ENCODE results near the gene GET3. TPM values are rescaled to one million over a fixed set of nuclear protein-coding genes. Genes with fewer than 3 reads are reported as not detected.

GET3 gene
- total and polyA plus RNA-seq, 2 of the 4 experiments (the other 2 are of a cell fraction) = 129 to 152 TPM

DNA sequence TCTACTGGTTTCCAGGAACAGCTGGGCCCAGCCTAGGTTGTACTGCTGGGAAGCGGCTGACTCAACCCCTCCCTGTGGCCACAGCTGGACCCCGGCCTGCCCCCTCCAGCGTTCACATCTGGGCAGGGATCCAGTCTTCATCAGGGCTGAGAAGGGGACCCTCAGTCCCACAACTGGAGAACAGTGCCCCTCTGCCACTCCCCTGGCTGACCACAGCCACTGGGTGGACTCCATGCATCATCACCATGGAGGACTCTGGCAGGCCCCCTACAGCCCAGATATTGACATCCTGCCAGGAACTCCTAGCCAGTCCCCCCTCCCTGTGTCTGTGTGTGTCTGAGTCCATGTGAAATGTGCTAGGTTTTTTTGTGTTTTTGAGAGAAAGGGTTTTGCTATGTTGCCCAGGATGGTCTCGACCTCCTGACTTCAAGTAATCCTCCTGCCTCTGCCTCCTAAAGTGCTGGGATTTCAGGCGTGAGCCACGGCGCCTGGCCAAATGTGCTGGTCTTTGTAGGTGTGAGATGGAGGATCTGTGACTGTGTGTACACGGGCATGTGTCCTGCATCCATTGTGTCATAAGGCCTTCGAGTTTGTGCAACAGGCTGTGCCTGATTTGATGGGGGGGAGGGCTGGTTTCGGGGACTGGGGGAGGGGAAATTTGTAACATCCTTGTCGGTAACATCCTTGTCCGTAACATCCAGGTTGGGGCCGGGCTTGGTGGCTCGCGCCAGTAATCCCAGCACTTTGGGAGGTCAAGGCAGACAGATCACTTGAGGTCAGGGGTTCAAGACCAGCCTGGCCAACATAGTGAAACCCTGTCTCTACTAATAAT, 42.1 kb downstream of the GET3 start:
- Histone ChIP-seq H3K14ac (replicated peaks; ENCODE audit: low read depth, low read length) (peak overlapping the region; percentile 77), H2BK120ac (ENCODE audit: low read depth, low read length) (peak overlapping the region; percentile 95), H4K20me1 (ENCODE audit: insufficient read depth, low read length) (peaks cover 3% of the 10 kb centered on the region; the same call in 1 of the 2 replicates), H3K18ac (ENCODE audit: low read depth, low read length) (peak overlapping the region; percentile 58), H3K9me3 (ENCODE audit: control insufficient read depth, insufficient read depth, low read length) (no peaks in the 10 kb centered on the region), H3K4ac (ENCODE audit: low read depth, low read length) (peak overlapping the region; percentile 99), H3K56ac (ENCODE audit: extremely low read depth, insufficient read depth, low read length) (peak overlapping the region; percentile 44; the same call in 1 of the 2 replicates), H4K5ac (ENCODE audit: low read depth, low read length) (peak overlapping the region; percentile 88), H2BK15ac (ENCODE audit: low read depth, low read length) (peak overlapping the region; percentile 92; the same call in 1 of the 3 replicates), H2BK5ac (ENCODE audit: low read depth, low read length, poor library complexity, severe bottlenecking) (peak overlapping the region; percentile 88), H2BK20ac (ENCODE audit: low read depth, low read length) (peak overlapping the region; percentile 64; the same call in 1 of the 2 replicates), H4K8ac (ENCODE audit: low read depth in 2 of 2, low read length in 2 of 2) (peak overlapping the region; percentile 98 to 99; a peak in 3 of 4 replicates), H3K79me1 (ENCODE audit: low read depth in 1 of 2, low read length in 2 of 2) (peaks cover 0 to 50% of the 10 kb centered on the region in 2 experiments; a peak in 3 of 4 replicates), H2AK9ac (replicated peaks; ENCODE audit: low read depth, low read length, poor library complexity) (peak overlapping the region; percentile 98), H4K91ac (ENCODE audit: insufficient read depth, low read depth, low read length) (peak overlapping the region; percentile 98), H3K27me3 (ENCODE audit: control insufficient read depth, insufficient read depth, low read length) (no peaks in the 10 kb centered on the region), H3K36me3 (ENCODE audit: control insufficient read depth, insufficient read depth, low read length) (no peaks in the 10 kb centered on the region), H3K4me3 (ENCODE audit: insufficient read depth, low read depth, low read length) (no peak overlapping the region), H3K23ac (ENCODE audit: low read depth, low read length) (peak overlapping the region; percentile 95), H3K9me1 (ENCODE audit: insufficient read depth, low read length) (peaks cover 30% of the 10 kb centered on the region), H3K4me1 (ENCODE audit: control insufficient read depth, insufficient read depth, low read length) (peaks cover 39% of the 10 kb centered on the region), H3K4me2 (ENCODE audit: low read depth, low read length) (peak overlapping the region; percentile 84), H2AK5ac (ENCODE audit: low read depth, low read length) (peak overlapping the region; percentile 99), H2AFZ (replicated peaks; ENCODE audit: low read length, poor library complexity) (peak overlapping the region; percentile 98), H3K27ac (ENCODE audit: insufficient read depth, low read length) (peak overlapping the region; percentile 82), H3K9ac (ENCODE audit: low read depth, low read length) (peak overlapping the region; percentile 56; the same call in 1 of the 2 replicates)
- intact Hi-C loops (cut with micrococcal nuclease) (no loop called here), in situ Hi-C loops (cut with MboI; ENCODE audit: low sequenced_read_pairs) (loop anchor here (25.0 kb wide), 1 partner anchor 1058 kb away; no protein-coding TSS in a partner anchor), dilution Hi-C loops (cut with HindIII; ENCODE audit: low sequenced_read_pairs, unreplicated experiment) (no loop called here)
- ATAC-seq (ENCODE audit: low read depth) (peak; percentile 1; the same call in 1 of the 2 replicates), DNase-seq (peak; percentile 77)
- CTCF ChIA-PET = interaction anchor here (1.1 to 2.9 kb wide), 5 partner anchors 10 to 68 kb away, joined by 3 to 23 read pairs (median 10); no protein-coding TSS in a partner anchor
- POLR2A ChIA-PET (ENCODE audit: unreplicated experiment) = interaction anchor here (2.5 kb wide), 2 partner anchors 12 to 13 kb away, joined by 9 to 11 read pairs; partner anchors contain the start of gene JUNB
- peak; percentile 76 for TF ChIP-seq CEBPB (IDR thresholded peaks at IDR 0.05; ENCODE audit: low read depth, low read length)
- no peak for TF ChIP-seq RCOR1 (IDR thresholded peaks at IDR 0.05; ENCODE audit: insufficient replicate concordance, low read length)
- TF ChIP-seq POLR2A (IDR thresholded peaks at IDR 0.05; ENCODE audit: low read depth, low read length) = peak; percentile 62
- TF ChIP-seq MAFK (IDR thresholded peaks at IDR 0.05; ENCODE audit: low read depth, low read length) = no peak
- TF ChIP-seq RAD21 (IDR thresholded peaks at IDR 0.05; ENCODE audit: low read length) = no peak
- TF ChIP-seq FOS (IDR thresholded peaks at IDR 0.05; ENCODE audit: low read depth, low read length) = peak; percentile 62; the same call in 1 of the 2 replicates
- no peak for TF ChIP-seq RFX5 (IDR thresholded peaks at IDR 0.05; ENCODE audit: low read depth, low read length)
- TF ChIP-seq NFE2L2 (IDR thresholded peaks at IDR 0.05; ENCODE audit: low read depth, low read length) = no peak
- TF ChIP-seq MXI1 (IDR thresholded peaks at IDR 0.05; ENCODE audit: borderline replicate concordance, low read depth, low read length) = no peak
- TF ChIP-seq BHLHE40 (IDR thresholded peaks at IDR 0.05; ENCODE audit: low read depth, low read length) = no peak
- TF ChIP-seq, protein P1, sequence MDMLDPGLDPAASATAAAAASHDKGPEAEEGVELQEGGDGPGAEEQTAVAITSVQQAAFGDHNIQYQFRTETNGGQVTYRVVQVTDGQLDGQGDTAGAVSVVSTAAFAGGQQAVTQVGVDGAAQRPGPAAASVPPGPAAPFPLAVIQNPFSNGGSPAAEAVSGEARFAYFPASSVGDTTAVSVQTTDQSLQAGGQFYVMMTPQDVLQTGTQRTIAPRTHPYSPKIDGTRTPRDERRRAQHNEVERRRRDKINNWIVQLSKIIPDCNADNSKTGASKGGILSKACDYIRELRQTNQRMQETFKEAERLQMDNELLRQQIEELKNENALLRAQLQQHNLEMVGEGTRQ (IDR thresholded peaks at IDR 0.05; ENCODE audit: low read depth, low read length) = no peak
- TF ChIP-seq CHD1 (IDR thresholded peaks at IDR 0.05; ENCODE audit: low read depth, low read length) = no peak
- TF ChIP-seq MAZ (IDR thresholded peaks at IDR 0.05; ENCODE audit: borderline replicate concordance, low read depth, low read length) = peak; percentile 93
- TF ChIP-seq, protein P2, sequence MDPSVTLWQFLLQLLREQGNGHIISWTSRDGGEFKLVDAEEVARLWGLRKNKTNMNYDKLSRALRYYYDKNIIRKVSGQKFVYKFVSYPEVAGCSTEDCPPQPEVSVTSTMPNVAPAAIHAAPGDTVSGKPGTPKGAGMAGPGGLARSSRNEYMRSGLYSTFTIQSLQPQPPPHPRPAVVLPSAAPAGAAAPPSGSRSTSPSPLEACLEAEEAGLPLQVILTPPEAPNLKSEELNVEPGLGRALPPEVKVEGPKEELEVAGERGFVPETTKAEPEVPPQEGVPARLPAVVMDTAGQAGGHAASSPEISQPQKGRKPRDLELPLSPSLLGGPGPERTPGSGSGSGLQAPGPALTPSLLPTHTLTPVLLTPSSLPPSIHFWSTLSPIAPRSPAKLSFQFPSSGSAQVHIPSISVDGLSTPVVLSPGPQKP (IDR thresholded peaks at IDR 0.05; ENCODE audit: borderline replicate concordance, low read depth, low read length) = no peak
- BruUV-seq (replicated peaks) = no TSS peak
- WGBS, 2 experiments (ENCODE audit: extremely low coverage in 2 of 2, insufficient read length in 1 of 2) = 20% methylated on average over 7 of the region's 15 CpGs; no CpG with 5 or more reads in 1 of the 2 experiments
